ENCODE measurements around the gene C1QB.

Gene C1QB

GRCh38 chr1:22709891-22710700 is 57.1 kb downstream of the C1QB start:
- ATAC-seq = peak; percentile 58

More at GRCh38 chr1:22709891-22710700, 57.1 kb downstream of the C1QB start:
- TF ChIP-seq SNAI2 (CRISPR knock-in tag; IDR thresholded peaks at IDR 0.05) (no peak), CSDC2 (CRISPR knock-in tag; IDR thresholded peaks at IDR 0.05) (no peak), PATZ1 (CRISPR knock-in tag; IDR thresholded peaks at IDR 0.05; ENCODE audit: borderline replicate concordance) (no peak), GLIS3 (CRISPR knock-in tag; IDR thresholded peaks at IDR 0.05) (no peak), ARNTL (CRISPR knock-in tag; IDR thresholded peaks at IDR 0.05; ENCODE audit: borderline replicate concordance, low read depth) (no peak), OSR1 (CRISPR knock-in tag; IDR thresholded peaks at IDR 0.05) (no peak), TSHZ2 (CRISPR knock-in tag; IDR thresholded peaks at IDR 0.05) (no peak), TCF4 (CRISPR knock-in tag; IDR thresholded peaks at IDR 0.05; ENCODE audit: borderline replicate concordance) (no peak), ZNF70 (CRISPR knock-in tag; IDR thresholded peaks at IDR 0.05) (no peak), ZC3H10 (CRISPR knock-in tag; IDR thresholded peaks at IDR 0.05) (no peak), CSRNP3 (CRISPR knock-in tag; IDR thresholded peaks at IDR 0.05) (no peak), ISL1 (CRISPR knock-in tag; IDR thresholded peaks at IDR 0.05) (no peak), ZNF565 (CRISPR knock-in tag; conservative IDR thresholded peaks at IDR 0.05; ENCODE audit: low read depth) (no peak), ESRRG (CRISPR knock-in tag; IDR thresholded peaks at IDR 0.05) (no peak), CREB5 (CRISPR knock-in tag; IDR thresholded peaks at IDR 0.05; ENCODE audit: low read depth) (no peak), TOX (CRISPR knock-in tag; IDR thresholded peaks at IDR 0.05; ENCODE audit: borderline replicate concordance) (no peak), ZFP30 (CRISPR knock-in tag; IDR thresholded peaks at IDR 0.05) (no peak), POU6F1 (CRISPR knock-in tag; IDR thresholded peaks at IDR 0.05; ENCODE audit: borderline replicate concordance, low read depth) (no peak)
